Measurements from ENCODE around the gene CBR3. TPM values are rescaled to one million over a fixed set of nuclear protein-coding genes. Genes with fewer than 3 reads are reported as not detected.

CBR3 gene
- total and polyA plus RNA-seq, 10 donors, result 1.4 to 4.5 (median 2.9) TPM

DNA sequence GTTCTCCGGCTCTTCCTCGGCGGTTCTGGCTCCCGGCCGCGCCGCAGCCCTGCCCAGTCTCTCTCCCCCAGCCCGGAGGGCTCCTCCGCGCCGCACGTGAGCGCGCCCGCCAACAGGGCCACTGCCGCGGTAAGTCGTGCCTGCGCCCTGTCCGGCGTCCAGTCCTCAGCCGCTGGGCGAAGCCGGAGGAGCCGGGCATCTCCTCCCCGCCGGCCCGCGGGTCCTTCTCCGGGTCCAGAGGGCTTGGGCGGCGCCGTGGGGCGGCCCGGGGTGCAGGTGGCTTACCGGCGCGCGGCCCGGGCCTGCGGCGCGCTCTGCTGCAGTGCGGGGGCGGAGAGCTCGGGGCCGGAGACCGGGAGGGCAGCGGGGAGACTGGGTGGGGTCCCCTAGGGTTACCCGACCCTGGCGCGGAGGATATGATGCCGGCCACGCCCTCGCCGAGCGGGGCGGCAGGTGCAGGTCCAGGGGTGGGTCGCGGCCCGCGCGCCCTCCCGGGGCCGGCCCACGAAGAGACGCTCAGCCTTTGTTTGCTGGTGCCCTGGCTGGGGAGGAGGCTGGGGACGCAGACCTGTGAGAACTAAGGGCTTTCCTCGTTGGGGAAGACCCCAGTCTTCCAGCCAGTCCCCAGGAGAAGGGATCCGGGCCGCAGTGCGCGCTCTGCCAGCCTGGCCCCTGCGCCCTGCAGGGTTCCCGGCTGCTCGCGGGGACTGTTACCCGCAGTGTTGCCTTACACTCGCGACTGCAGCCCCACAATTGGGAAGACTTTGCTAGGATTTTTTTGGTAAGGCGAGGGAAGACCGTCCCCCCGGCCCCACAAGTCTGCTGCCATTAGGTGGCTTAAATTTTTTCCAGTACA, 22.2 kb downstream of the CBR3 start, which contains the start of gene DOP1B:
TSS of gene DOP1B (plus strand) at position 10 of the 856 bp plus-strand sequence. CDS start 7,910 bp downstream, outside the sequence.
- Histone ChIP-seq H3K4me3 (peak within 1 kb of the TSS; percentile 75 to 97 (median 88)), H3K27ac (peak within 1 kb of the TSS; percentile 73 to 96 (median 92)), H3K27me3 (replicated peaks in 1 of 7) (no peaks in the 10 kb centered on the region), H3K9me3 (no peaks in the 10 kb centered on the region), H3K36me3 (no peaks in the 10 kb centered on the region), H3K4me1 (peaks cover 0 to 58% (median 24%) of the 10 kb centered on the region in 6 donors)
- intact Hi-C loops (cut with DNase I; ENCODE audit: low total_unique reads), result no loop called here
- DNase-seq, result no peak
- WGBS, 5 donors, result 1 to 2% (median 1%) methylated on average over 37 to 83 of the region's 83 CpGs
- TF ChIP-seq POLR2AphosphoS5 (IDR thresholded peaks at IDR 0.05) (peak in 2 of 3 donors; percentile 71 to 87), POLR2A (IDR thresholded peaks at IDR 0.05) (peak in 1 of 3 donors; percentile 50)
- TF ChIP-seq, protein P1, sequence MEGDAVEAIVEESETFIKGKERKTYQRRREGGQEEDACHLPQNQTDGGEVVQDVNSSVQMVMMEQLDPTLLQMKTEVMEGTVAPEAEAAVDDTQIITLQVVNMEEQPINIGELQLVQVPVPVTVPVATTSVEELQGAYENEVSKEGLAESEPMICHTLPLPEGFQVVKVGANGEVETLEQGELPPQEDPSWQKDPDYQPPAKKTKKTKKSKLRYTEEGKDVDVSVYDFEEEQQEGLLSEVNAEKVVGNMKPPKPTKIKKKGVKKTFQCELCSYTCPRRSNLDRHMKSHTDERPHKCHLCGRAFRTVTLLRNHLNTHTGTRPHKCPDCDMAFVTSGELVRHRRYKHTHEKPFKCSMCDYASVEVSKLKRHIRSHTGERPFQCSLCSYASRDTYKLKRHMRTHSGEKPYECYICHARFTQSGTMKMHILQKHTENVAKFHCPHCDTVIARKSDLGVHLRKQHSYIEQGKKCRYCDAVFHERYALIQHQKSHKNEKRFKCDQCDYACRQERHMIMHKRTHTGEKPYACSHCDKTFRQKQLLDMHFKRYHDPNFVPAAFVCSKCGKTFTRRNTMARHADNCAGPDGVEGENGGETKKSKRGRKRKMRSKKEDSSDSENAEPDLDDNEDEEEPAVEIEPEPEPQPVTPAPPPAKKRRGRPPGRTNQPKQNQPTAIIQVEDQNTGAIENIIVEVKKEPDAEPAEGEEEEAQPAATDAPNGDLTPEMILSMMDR (IDR thresholded peaks at IDR 0.05 in 8 of 11, conservative IDR thresholded peaks at IDR 0.05 in 3 of 11), result peak in 1 of 11 experiments; percentile 4

DNA sequence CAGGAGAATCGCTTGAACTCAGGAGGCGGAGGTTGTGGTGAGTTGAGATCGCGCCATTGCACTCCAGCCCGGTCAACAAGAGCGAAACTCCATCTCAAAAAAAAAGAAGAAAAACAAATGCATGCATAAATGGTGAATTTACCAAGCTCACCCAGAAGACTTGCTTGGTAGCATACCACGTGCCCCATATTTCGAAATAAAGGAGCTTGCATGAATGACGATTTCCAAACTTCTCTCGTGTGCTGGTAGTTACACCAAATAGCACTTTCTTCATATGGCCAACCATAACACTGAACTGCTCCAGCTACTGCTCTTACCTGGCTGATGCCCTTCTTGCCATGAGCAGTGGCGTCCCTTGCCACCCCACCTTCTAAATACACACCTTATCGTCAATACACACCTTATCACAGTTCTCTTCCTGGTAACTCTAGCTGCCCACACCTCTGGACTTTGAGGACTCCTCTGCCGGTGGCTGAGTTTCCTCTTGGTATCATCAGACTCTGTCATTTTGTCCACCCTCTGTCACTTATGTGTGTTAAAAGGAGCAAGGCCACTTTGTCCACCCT, 24.6 kb downstream of the CBR3 start:
- Histone ChIP-seq H3K4me3 (no peak overlapping the region), H3K9me3 (no peaks in the 10 kb centered on the region), H3K36me3 (no peaks in the 10 kb centered on the region), H3K4me1 (peaks cover 4 to 73% (median 34%) of the 10 kb centered on the region in 6 donors), H3K27me3 (replicated peaks in 1 of 7) (no peaks in the 10 kb centered on the region), H3K27ac (peak overlapping the region in 5 of 8 donors; percentile 34 to 73 (median 64))
- TF ChIP-seq POLR2A (IDR thresholded peaks at IDR 0.05) (no peak), POLR2AphosphoS5 (IDR thresholded peaks at IDR 0.05) (peak in 1 of 3 donors; percentile 17)
- intact Hi-C loops (cut with DNase I; ENCODE audit: low total_unique reads), result no loop called here
- no peak for DNase-seq
- 53 to 89% (median 61%) methylated on average over 13 of the region's 13 CpGs for WGBS, 5 donors

DNA sequence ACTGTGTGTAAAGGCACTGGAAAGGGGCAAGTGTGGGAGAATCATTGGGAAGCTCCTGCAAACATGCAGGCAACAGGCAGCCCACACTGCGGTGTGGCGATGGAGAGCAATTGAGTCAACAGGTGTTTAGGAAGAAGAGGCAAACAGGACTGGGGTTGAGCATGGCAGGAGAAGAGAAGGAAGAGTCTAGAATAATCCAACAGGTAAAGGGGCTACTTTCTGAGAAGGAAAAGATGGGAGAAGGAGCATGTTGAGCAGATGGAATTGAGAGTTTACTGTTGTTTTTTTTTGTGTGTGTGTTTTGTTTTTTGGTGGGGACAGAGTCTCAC, 25.9 kb downstream of the CBR3 start:
- WGBS, 5 donors, result 92 to 98% (median 95%) methylated on average over 2 of the region's 2 CpGs
- Histone ChIP-seq H3K9me3 (no peaks in the 10 kb centered on the region), H3K27me3 (replicated peaks in 1 of 7) (no peaks in the 10 kb centered on the region), H3K4me3 (no peak overlapping the region), H3K36me3 (peaks cover 0 to 9% (median 0%) of the 10 kb centered on the region in 6 donors), H3K4me1 (peaks cover 4 to 69% (median 27%) of the 10 kb centered on the region in 6 donors), H3K27ac (no peak overlapping the region)
- DNase-seq, result no peak
- TF ChIP-seq POLR2A (IDR thresholded peaks at IDR 0.05) (no peak), POLR2AphosphoS5 (IDR thresholded peaks at IDR 0.05) (no peak)
- TF ChIP-seq, protein P1 (IDR thresholded peaks at IDR 0.05 in 8 of 11, conservative IDR thresholded peaks at IDR 0.05 in 3 of 11), result no peak
- intact Hi-C loops (cut with DNase I; ENCODE audit: low total_unique reads), result no loop called here

DNA sequence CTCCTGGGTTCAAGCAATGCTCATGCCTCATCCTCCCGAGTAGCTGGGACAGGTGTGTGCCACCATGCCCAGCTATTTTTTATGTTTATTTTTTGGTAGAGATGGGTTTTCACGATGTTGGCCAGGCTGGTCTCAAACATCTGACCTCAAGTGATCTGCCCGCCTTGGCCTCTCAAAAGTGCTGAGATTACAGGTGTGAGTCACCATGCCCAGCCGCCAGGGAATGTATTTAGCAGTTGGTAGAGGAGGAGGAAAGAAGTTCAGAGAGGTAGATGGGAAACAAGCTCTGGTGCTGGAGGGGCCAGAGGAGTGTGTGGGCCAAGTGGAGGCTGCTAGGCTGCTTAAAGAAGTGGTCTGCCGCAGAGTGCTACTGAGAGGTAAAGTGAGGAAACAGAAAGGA, 27.8 kb downstream of the CBR3 start:
- Histone ChIP-seq H3K4me1 (peaks cover 0 to 60% (median 21%) of the 10 kb centered on the region in 6 donors), H3K27me3 (replicated peaks in 1 of 7) (no peaks in the 10 kb centered on the region), H3K9me3 (no peaks in the 10 kb centered on the region), H3K27ac (peak overlapping the region in 3 of 8 donors; percentile 53 to 63 (median 55)), H3K4me3 (no peak overlapping the region), H3K36me3 (peaks cover 0 to 28% (median 6%) of the 10 kb centered on the region in 6 donors)
- intact Hi-C loops (cut with DNase I; ENCODE audit: low total_unique reads), result no loop called here
- 92 to 97% (median 96%) methylated on average over 5 of the region's 5 CpGs for WGBS, 5 donors
- DNase-seq, result no peak
- TF ChIP-seq POLR2AphosphoS5 (IDR thresholded peaks at IDR 0.05), result no peak
- TF ChIP-seq, protein P1 (IDR thresholded peaks at IDR 0.05 in 8 of 11, conservative IDR thresholded peaks at IDR 0.05 in 3 of 11), result no peak
- no peak for TF ChIP-seq POLR2A (IDR thresholded peaks at IDR 0.05)

Measured in spleen (tissue), 11 donors.